ENCODE measurements around the gene STARD6.

DNA sequence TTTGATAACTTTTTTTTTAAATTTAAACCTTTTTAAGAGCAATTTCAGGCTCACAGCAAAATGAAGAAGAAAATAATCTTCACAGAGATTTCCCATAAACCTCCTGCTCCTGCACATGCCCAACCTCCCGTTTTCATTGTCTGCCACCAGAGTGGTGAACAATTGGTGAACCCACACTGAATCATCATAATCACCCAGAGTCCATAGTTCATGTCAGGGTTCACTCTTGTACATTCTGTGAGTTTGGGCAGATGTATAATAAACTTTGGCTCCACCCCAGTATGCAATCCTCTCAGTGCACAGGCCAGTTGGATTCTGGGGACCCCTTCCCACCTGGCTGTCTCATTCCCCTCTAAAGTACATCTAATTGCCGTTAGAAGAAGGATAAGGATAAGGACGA is 24.4 kb upstream of the STARD6 start:
- TF ChIP-seq EZH2 (IDR thresholded peaks at IDR 0.05; ENCODE audit: low read depth, unreplicated experiment), result no peak
- TF ChIP-seq POLR2AphosphoS5 (IDR thresholded peaks at IDR 0.05; ENCODE audit: low read depth), result no peak
- no peak for TF ChIP-seq CTCF (conservative IDR thresholded peaks at IDR 0.05; ENCODE audit: low read depth in 2 of 2)
- no peak for TF ChIP-seq NANOG (IDR thresholded peaks at IDR 0.05; ENCODE audit: borderline replicate concordance)

Data from GM23338 (cell line).